Neuron (in vitro differentiated cells): ENCODE data around the gene TSNAXIP1.

Experiments
- H2AFZ ChIP-seq: one replicate; pipeline ENCODE4 v1.6.1; 2013; ENCODE audit warnings: low read depth, mild to moderate bottlenecking, inconsistent platforms, low read length, moderate library complexity
- H3K27me3 ChIP-seq: one replicate; pipeline ENCODE4 v1.6.1; 2013; ENCODE audit warnings: low read length; ENCODE audit not compliant: insufficient read depth
- H3K36me3 ChIP-seq: one replicate; pipeline ENCODE4 v1.6.1; 2013; ENCODE audit warnings: low read length; ENCODE audit not compliant: insufficient read depth
- H3K4me1 ChIP-seq: one replicate; pipeline ENCODE4 v1.6.1; 2013; ENCODE audit warnings: low read length; ENCODE audit not compliant: insufficient read depth
- H3K4me3 ChIP-seq: 2 replicates; pipeline ENCODE4 v1.5.1; 2013; ENCODE audit warnings: mild to moderate bottlenecking, low read length, moderate library complexity
- H3K9me3 ChIP-seq: one replicate; pipeline ENCODE4 v1.6.1; 2013; ENCODE audit warnings: low read length

TSNAXIP1 gene

DNA sequence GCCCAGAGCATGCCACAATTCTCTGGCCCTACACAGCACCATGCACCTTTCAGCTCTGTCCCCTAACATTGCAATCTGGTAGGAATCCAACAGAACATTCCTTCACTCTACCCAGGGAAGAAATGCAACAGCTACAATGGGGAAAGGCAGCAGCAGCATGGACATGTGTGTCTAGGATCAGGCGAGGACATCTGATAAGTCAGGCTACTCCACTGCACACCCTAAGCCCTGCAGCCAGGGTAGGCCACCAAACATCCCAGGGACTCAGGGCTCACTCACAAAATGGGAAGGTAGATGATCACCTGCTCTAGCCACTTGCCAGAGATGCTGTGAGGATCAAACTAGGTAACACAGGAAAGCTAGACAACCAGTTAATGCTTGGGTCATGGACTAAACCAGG, 5.4 kb upstream of the TSNAXIP1 start:
- H3K36me3 ChIP-seq, result peaks cover 54% of the 10 kb centered on the region
- H3K4me3 ChIP-seq, result no peak overlapping the region
- no peak overlapping the region for H2AFZ ChIP-seq
- peaks cover 9% of the 10 kb centered on the region for H3K4me1 ChIP-seq
- H3K27me3 ChIP-seq, result no peaks in the 10 kb centered on the region
- H3K9me3 ChIP-seq, result no peaks in the 10 kb centered on the region

DNA sequence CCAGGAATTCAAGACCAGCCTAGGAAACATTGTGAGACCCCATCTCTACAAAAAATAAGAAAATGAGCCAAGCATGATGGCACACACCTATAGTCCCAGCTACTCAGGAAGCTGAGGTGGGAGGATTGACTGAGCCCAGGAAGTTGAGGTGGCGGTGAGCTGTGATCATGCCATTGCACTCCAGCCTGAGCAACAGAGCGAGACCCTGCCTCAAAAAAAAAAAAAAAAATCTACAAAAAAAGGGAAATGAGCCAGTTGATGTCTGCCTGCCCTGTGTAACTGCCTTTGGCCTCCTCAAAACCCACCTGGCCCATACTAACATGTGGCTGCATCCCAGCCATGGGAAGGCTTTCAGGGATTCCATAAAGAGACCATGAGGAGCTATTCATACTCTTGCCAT, 4.8 kb upstream of the TSNAXIP1 start:
- Histone ChIP-seq H3K36me3 (peaks cover 52% of the 10 kb centered on the region), H3K27me3 (no peaks in the 10 kb centered on the region), H3K4me1 (peaks cover 9% of the 10 kb centered on the region), H3K4me3 (no peak overlapping the region), H3K9me3 (no peaks in the 10 kb centered on the region), H2AFZ (no peak overlapping the region)

DNA sequence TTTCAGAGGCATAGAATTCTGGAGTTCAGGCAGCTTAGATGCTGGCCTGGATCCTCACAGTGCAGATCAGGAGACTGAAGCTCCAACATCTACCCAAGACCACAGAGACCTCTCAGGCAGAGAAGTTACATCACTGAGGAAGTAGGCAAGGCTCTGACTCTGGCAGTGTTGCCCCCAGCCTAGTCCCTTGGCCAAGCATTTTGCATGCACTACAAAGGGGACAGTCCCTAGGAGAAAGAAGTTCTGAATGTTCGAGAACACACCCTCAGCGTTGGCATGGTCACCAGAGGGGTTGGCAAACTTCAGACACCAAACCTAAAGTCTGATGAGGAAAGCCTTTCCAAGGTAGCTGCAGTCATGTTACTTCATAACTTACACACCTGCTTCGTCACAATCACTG, 2.8 kb upstream of the TSNAXIP1 start:
- peaks cover 15% of the 10 kb centered on the region for H3K4me1 ChIP-seq
- H3K36me3 ChIP-seq, result peaks cover 44% of the 10 kb centered on the region
- no peaks in the 10 kb centered on the region for H3K9me3 ChIP-seq
- no peak overlapping the region for H2AFZ ChIP-seq
- H3K27me3 ChIP-seq, result no peaks in the 10 kb centered on the region
- no peak overlapping the region for H3K4me3 ChIP-seq

DNA sequence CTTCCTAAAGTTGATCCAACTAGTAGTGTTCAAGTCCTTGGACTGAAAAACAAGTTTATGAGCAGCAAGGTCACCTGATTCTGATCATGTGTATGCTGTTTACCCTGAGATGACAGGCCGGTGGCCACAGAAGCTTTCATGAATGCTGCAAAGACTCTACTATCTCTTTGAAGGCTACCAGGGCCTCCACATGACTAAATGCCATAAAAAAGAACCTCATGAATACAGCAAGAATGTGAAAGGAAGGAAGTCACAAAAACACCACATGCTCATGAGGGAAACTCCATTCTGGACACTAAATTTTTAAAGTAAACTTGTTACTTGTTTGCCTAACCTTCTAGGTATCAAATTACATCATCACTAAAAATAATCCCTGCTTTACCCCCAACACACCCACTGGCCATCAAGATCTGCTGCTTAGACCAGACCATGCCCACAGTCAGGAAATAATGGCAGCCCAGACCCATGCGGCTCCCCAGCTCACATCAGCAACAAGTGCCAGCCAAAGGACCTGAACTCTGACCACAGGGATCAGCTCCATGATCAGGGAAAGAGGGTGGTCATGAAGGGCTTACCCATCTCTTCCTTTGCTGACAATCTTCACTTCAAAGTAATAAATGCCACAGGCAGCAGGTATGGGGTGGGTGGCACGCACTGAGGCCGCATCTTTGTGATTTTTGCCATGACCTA, 1.7 kb upstream of the TSNAXIP1 start:
- Histone ChIP-seq H3K9me3 (no peaks in the 10 kb centered on the region), H3K4me3 (peak overlapping the region; percentile 75), H2AFZ (no peak overlapping the region), H3K4me1 (peaks cover 15% of the 10 kb centered on the region), H3K36me3 (peaks cover 36% of the 10 kb centered on the region), H3K27me3 (no peaks in the 10 kb centered on the region)

DNA sequence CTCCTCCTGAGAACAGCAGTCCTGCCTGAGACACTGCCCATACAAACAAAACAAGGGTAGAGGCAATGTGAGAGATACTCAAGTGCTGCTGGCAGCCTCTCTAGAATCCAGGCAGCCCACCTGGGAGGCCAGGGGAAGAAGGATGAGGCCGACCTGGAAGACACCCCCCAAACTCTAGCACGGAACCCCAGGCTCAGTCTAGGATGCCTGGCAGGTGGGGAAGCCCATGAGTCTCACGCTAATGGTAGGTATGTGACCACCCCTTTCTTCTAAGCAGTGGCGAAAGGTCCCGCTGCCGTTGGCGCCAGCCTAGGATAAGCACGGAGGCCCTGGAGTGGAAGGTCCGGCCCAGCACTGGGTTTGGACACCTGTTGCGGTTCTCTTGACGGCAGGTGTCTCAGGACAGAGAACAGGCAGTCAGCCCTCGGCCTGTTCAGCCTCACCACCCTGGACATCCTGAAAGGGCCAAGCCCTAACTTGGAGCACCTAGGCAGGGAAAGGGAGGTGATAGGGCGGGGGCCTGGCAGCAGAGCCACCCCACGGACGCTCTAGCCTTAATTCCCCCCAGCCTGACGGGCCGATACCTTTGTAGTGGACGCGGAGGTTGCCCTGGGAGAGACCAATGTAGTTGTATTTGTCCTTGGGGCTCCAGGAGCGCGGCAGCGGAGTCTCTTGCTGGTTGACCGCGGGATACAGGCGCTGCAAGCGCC, 816 bp upstream of the TSNAXIP1 start:
- Histone ChIP-seq H3K36me3 (peaks cover 28% of the 10 kb centered on the region), H3K4me1 (peaks cover 15% of the 10 kb centered on the region), H3K4me3 (peak overlapping the region; percentile 75), H3K27me3 (no peaks in the 10 kb centered on the region), H3K9me3 (no peaks in the 10 kb centered on the region), H2AFZ (peak overlapping the region; percentile 74)

DNA sequence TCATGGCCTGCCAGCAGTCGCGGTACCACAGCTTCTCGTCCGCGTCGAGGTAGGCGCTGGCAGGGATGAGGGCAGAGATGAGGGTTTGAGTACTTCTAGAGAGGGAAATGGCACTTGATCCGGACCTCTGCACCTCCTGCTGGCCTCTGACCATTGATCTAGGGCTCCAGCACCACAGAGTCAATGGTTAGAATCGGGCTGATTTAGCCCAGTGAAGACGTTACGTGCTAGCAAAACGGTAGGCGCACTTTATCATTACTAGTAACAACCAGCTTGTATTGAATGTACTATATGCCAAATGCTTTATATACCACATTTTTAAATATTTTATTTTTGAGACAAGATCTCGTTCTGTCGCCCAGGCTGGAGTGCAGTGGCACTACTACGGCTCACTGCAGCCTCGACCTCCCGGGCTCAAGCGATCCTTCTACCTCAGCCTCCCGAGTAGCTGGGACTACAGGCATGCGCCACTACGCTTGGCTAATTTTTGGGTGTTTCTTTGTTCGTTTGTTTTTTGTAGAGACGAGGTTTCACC, 526 bp downstream of the TSNAXIP1 start:
- Histone ChIP-seq H3K27me3 (no peaks in the 10 kb centered on the region), H3K4me3 (peak overlapping the region; percentile 75), H3K9me3 (no peaks in the 10 kb centered on the region), H3K36me3 (peaks cover 15% of the 10 kb centered on the region), H3K4me1 (peaks cover 15% of the 10 kb centered on the region), H2AFZ (peak overlapping the region; percentile 67)

DNA sequence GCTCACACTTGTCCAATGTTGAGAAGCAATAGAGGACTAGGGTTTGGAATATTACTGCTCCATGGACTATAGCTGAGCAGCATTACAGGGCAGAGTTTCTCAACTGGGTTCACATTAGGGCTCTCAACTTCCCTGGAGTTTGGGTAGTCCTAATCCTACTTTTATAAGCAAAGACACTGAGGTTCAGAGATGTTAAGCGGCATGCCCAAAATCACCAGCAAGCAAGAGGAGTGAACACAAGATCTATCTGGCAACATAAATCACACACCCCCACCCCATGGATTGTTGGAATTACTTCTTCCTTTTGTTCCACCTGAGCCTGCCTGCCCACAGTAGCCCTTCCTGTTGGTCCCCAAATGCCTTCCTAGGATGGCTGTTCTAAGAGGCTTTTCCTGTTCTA, 5.2 kb downstream of the TSNAXIP1 start:
- Histone ChIP-seq H3K4me3 (no peak overlapping the region), H3K36me3 (no peaks in the 10 kb centered on the region), H2AFZ (no peak overlapping the region), H3K4me1 (peaks cover 6% of the 10 kb centered on the region), H3K27me3 (no peaks in the 10 kb centered on the region), H3K9me3 (no peaks in the 10 kb centered on the region)

DNA sequence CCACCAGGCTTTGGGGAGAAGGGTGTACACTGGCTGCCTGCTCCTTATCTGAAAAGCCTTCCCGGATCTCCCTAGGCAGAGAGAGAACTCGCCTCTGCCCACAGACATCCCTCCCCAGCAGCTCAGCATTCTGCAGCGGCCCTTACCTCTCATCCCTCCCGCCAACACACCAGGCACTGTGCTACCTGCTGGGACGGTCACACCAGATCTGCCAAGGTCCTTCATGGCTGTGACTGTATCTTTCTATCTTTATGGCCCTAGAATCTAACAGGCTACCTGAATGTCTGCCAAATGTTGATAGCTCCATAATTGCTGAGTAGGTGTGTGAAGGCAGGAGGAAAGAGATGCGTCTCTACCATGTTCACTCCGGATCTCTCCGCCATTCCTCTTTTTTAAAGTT, 7.9 kb downstream of the TSNAXIP1 start:
- Histone ChIP-seq H3K4me3 (no peak overlapping the region), H3K27me3 (no peaks in the 10 kb centered on the region), H3K36me3 (no peaks in the 10 kb centered on the region), H3K4me1 (no peaks in the 10 kb centered on the region), H2AFZ (no peak overlapping the region), H3K9me3 (no peaks in the 10 kb centered on the region)

DNA sequence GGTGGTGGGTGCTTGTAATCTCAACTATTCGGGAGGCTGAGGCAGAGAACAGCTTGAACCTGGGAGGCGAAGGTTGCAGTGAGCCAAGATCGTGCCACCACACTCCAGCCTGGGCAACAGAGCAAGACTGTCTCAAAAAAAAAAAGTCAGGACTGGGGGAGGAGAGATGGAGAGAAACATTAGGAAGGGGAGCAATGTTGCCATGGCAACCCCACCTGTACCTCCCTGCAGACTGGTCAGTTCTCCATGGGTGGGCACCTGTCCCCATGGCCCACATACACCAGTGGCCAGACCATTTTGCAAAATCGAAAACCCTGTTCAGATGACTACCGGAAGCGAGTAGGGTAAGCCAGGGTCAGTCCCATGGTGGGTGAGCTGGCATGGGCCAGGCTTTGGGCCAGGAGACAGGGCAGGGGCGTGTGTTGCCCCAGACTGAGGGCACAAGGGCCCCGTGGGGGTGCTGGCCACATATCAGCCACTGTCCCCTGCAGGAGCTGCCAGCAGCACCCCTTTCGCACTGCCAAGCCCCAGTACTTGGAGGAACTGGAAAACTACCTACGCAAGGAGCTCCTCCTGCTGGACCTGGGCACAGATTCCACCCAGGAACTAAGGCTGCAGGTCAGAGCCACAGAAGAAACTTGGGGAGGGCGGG, 14.0 kb downstream of the TSNAXIP1 start:
- H3K4me3 ChIP-seq, result no peak overlapping the region
- peaks cover under 1% of the 10 kb centered on the region for H3K36me3 ChIP-seq
- H3K27me3 ChIP-seq, result no peaks in the 10 kb centered on the region
- H2AFZ ChIP-seq, result no peak overlapping the region
- H3K9me3 ChIP-seq, result no peaks in the 10 kb centered on the region
- no peaks in the 10 kb centered on the region for H3K4me1 ChIP-seq

DNA sequence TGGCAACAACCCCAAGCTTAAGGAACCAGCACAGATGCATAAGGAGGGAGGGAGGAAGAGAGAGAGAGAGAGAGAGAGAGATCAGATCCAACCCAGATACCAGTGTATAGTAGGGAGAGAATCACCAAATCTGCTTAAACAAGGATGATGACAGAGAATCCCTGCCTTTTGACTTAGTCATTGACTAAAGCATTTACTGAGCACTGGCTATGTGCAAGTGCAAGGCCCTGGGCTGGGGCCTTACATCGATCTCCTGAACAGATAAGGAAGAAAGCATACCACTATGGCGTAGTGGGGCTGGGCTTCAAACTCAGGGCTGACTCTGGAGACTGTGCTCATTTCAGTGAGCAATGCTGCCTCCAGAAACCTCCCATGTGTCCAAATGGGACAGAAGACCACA, 15.8 kb downstream of the TSNAXIP1 start:
- Histone ChIP-seq H2AFZ (no peak overlapping the region), H3K36me3 (peaks cover 14% of the 10 kb centered on the region), H3K27me3 (no peaks in the 10 kb centered on the region), H3K9me3 (no peaks in the 10 kb centered on the region), H3K4me3 (no peak overlapping the region), H3K4me1 (no peaks in the 10 kb centered on the region)

DNA sequence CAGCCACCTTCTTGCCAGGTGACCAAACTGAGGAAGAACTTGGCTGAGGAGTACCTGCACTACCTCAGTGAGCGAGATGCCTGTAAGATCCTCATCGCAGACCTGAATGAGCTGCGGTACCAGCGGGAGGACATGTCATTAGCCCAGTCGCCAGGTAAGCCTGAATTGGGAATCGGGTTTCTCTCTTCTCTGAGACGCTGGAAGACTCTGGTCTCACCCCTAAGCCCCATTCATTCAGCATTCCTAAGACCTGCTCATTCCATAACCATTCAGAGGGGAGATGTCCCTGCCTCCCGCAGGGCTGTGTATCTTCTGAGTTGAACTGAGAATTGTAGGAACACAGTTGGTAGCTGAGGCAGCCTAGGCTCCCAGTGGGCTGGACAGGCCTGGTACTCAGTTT, 18.4 kb downstream of the TSNAXIP1 start:
- H3K9me3 ChIP-seq, result no peaks in the 10 kb centered on the region
- no peaks in the 10 kb centered on the region for H3K27me3 ChIP-seq
- H3K4me3 ChIP-seq, result no peak overlapping the region
- no peak overlapping the region for H2AFZ ChIP-seq
- no peaks in the 10 kb centered on the region for H3K4me1 ChIP-seq
- peaks cover 39% of the 10 kb centered on the region for H3K36me3 ChIP-seq

DNA sequence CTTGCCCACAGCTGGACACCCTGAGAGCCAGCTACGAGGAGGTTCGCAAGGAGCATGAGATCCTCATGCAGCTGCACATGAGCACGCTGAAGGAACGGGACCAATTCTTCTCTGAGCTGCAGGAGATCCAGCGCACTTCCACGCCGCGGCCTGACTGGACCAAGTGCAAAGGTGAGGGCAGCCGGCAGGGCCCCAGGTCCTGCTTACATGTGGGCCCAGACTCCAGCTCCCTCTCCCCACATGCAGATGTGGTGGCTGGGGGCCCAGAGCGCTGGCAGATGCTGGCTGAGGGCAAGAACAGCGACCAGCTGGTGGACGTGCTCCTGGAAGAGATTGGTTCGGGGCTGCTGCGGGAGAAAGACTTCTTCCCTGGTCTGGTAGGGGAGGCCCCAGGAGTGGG, 19.2 kb downstream of the TSNAXIP1 start:
- Histone ChIP-seq H3K9me3 (no peaks in the 10 kb centered on the region), H3K27me3 (no peaks in the 10 kb centered on the region), H3K4me3 (no peak overlapping the region), H3K4me1 (no peaks in the 10 kb centered on the region), H3K36me3 (peaks cover 46% of the 10 kb centered on the region), H2AFZ (no peak overlapping the region)

DNA sequence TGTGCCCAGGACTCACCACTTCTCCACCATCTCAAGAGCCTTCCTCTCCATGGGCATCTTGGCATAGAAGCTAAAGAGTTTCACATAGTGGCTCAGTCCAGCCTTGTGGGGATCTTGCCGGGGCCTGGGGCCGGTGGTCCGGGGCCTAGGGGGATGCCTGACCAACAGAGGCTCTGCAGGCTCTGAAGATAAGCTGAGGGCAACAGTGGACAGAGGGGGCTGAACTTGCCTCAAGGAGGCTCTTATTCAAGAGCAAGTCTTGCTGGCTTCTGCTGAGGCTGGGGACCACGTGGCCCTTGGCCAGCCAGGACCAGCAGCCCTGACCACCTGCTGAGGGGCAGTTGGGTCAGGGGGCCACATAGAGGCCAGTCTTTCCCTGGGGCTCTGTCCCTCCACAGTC, 22.0 kb downstream of the TSNAXIP1 start:
- peaks cover 10% of the 10 kb centered on the region for H3K4me1 ChIP-seq
- no peak overlapping the region for H3K4me3 ChIP-seq
- H3K9me3 ChIP-seq, result no peaks in the 10 kb centered on the region
- H2AFZ ChIP-seq, result no peak overlapping the region
- no peaks in the 10 kb centered on the region for H3K27me3 ChIP-seq
- H3K36me3 ChIP-seq, result peaks cover 60% of the 10 kb centered on the region
